NCI-H774 (cell line): ENCODE data around the gene PBX2.
"Not testable (repeated sequence)": the region's sequence is repeated elsewhere in the genome, so short reads cannot be mapped to it uniquely, and the experiment has no call there.

Experiments
- DNase-seq: peaks from one replicate; lab custom pipeline; 2025; lab: John Stamatoyannopoulos, UW

The PBX2 gene

GRCh38 chr6:32187725-32188380, 2.1 kb downstream of the PBX2 start:
- DNase-seq: not testable (repeated sequence)

DNA sequence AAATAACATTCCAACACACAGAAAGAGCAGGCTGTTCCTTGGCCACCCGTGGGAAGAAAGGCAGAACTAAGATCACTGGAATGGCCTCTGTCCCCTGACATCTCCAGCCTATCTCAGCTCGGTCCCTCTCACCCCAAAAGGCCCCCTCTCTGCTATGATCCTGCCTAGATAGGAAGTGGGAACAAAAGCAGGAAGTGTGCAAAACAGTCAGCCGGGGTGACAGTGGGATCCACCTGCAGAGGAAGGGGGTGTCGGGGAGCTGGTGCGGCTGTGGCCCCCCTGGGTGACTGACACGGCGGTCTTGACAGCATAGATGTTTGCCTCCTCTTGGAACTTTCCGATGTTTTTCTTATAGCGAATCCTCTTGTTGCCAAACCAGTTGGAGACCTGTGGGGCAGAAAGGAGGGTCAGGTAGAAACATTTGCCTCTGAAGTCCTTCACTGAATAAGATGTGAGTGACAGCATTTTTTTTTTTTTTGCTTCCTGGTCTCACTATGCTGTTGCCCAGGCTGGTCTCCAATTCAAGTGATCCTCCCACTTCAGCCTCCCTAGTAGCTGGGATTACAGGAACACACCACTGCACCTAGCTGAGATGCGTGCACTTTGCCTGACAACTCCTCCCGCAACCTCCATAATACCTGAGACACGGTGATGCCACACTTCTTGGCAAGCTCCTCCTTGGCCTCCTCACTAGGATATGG, 2.8 kb downstream of the PBX2 start:
- no peak for DNase-seq

DNA sequence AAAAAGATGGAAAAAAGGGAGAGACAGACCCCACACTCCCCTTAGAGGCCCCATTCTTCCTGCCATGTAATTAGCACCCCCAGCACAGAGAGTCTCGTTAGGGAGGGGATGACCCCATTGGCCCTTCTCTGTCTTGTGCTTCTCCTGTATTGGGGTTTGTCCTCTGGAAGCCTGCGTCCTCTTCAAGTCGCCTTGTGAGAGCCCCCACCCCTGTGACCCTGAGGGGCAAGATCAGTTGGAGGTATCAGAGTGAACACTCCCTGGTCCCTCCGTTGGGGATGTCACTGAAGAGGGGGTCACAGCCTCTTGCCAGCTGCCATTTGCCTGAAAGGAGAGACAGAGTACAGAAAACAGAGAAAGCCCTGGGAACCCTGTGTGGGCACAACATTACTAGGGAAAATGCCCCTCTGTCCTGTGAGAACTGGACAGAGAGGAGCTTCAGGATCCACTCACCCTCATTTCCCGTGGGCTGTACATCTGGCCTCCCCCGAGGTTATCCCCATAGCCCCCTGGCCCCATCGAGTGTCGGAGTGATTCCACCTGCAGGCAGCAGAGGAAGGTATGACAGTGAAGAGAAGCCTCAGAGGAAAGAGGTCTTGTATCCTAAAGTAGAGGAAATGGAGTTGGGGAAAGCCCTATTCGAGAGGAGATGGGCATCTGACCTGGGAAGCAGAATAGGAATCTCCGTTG, 3.7 kb downstream of the PBX2 start:
- DNase-seq: not testable (repeated sequence)

DNA sequence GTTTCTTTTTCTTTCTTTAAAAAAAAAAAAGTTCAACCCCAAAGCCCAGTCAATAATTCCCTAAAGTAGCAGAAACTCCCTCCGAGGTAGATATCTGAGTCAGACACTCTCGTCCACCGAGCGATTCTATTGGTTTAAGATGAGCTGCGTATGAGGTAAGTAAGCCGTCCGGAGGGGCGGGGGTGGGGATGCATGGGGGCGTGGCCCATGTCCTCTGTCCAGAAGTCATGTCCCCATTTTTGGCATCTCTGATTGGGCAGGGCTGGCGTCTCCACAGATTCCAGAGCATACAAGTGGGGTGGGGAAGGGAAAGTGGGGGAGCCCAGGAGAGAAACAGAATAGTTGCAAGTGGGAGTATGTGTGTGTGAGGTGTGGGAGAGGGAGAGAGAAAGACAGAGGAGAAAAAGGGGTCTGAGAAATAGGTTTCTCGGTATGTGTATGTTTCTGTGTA, 4.3 kb downstream of the PBX2 start:
- not testable (repeated sequence) for DNase-seq

DNA sequence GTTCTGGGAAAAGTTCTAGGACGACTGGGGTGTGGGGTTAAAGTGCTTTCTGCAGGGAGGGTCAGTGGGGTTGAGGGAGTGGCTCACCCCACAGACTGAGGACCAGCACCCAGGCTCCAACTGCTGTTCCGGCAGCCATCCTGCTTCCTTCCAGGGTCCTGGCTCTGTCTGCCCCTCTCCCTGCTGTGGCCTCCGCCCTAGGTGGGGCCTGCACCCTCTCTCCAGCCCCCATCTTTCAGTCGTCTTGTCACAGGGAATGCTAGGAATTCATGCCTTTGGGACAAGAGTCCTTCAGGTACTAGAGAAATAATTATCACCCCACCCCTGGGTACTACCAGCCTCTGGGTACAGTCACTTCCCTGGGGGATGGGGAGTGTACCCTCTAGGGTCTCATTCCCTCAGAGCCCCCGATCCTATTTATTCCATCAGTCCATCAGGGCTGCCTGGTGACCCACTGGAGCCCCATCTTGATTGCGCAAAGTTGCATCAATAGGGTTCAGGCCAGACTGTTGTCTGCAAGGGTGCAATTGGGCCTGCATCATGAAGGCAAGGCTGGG, 5.8 kb downstream of the PBX2 start, which contains the start of gene AGER:
Gene AGER, minus strand, starts transcription at position 170 of the 557 bp plus-strand sequence. Its CDS starts 31 bp downstream, at position 139.
- DNase-seq: no peak

GRCh38 chr6:32183483-32184083, 6.4 kb downstream of the PBX2 start:
- DNase-seq: no peak

DNA sequence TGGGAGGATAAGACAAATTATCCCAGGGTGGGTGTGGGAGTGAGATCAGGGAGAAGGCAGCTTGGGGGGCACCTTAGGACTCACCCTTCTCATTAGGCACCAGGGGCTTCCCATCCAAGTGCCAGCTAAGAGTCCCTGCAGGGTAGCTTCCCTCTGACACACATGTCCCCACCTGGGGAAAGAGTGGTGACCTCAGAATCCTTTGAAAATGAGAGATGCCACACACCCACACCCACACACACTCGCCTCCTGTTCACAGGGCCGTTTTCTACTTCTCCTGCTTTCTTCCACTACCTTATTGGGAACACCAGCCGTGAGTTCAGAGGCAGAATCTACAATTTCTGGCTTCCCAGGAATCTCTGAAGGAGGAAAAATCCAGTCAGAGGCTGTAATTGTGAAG, 7.0 kb downstream of the PBX2 start:
- DNase-seq: no peak

DNA sequence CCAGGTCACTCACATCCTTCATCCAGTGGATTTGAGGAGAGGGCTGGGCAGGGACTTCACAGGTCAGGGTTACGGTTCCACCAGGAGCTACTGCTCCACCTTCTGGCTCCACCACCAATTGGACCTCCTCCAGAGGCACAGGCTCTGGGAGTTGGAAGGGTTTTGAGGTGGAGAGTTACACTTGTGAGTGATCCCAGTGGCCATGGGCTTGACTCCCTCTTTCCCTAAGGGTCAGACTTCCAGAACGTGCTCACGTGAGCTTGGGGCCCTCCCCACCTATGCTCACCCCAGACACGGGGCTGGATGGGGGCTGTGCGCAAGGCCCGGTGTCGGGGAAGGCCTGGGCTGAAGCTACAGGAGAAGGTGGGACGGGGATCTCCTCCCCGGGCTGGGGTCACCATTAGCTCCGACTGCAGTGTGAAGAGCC, 7.4 kb downstream of the PBX2 start:
- no peak for DNase-seq

DNA sequence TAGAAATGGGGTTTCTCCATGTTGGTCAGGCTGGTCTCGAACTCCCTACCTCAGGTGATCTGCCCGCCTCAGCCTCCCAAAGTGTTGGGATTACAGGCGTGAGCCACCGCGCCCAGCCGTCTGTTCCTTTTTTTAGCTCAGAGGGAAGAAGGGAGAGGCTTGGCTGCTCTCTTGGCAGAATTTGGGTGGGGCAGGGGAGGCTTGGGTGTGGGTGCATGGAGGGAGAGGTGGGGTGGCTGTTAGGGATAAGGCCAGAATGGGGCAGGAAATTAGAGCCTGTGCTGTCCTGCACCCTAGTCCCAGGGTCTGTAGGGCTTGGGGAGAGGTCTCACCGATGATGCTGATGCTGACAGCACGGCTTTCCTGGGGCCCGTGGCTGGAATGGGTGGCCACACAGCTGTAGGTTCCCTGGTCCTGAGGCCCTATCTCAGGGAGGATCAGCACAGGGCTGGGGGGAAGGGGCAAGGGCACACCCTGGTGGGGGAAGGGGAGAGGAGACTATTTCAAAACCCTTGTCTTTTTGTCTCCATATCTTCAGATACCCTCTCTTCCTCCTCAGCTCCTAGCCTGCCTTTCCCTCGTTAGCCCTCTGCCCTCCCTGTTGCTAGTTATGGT, 8.0 kb downstream of the PBX2 start:
- no peak for DNase-seq

GRCh38 chr6:32181148-32181702, 8.8 kb downstream of the PBX2 start:
- DNase-seq: no peak

GRCh38 chr6:32179766-32180405, 10.1 kb downstream of the PBX2 start:
- no peak for DNase-seq

- no peak for DNase-seq
Observed at GRCh38 chr6:32178547-32179440, 11.2 kb downstream of the PBX2 start.

GRCh38 chr6:32177788-32178546, 12.0 kb downstream of the PBX2 start, which contains the start of gene RNF5:
Gene RNF5 (plus strand): TSS chr6:32178405. CDS start chr6:32178512, 107 bp downstream.
- peak; percentile 99 for DNase-seq

- peak; percentile 71 for DNase-seq
Observed at GRCh38 chr6:32177183-32177787, 12.7 kb downstream of the PBX2 start.

DNA sequence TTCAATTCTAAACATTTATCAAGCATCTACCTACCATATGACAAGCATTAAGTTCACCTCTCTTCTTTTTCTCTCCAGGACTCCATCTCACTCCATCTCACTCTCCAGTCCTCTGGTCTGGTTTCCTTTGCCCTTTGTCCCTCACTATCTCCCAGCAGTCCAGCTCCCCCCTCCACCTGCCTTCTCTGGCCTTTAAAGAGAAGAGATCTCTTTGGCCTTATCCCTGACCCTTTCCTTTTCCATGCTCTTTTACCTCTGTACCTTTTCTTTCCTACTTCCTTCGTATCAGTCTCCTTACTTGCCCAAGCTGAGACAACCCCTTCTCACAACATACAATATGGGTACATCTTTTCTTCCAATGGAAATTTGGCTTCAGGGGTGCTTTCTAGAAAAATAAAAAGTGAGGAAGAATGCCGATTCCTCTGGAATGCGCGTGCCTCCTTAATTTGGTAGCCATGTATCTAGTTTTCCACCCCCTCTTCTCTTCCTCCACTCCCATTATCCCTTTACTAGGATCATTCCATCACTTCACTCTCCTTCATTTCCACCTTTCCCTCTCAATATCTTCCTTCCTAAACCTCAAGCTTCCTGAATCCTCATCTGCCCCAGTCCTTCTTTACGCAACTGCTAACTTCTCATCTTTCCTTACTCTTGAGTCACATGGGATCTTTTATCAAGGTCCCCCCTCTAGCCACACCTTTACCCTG, 13.4 kb downstream of the PBX2 start:
- DNase-seq: no peak

DNA sequence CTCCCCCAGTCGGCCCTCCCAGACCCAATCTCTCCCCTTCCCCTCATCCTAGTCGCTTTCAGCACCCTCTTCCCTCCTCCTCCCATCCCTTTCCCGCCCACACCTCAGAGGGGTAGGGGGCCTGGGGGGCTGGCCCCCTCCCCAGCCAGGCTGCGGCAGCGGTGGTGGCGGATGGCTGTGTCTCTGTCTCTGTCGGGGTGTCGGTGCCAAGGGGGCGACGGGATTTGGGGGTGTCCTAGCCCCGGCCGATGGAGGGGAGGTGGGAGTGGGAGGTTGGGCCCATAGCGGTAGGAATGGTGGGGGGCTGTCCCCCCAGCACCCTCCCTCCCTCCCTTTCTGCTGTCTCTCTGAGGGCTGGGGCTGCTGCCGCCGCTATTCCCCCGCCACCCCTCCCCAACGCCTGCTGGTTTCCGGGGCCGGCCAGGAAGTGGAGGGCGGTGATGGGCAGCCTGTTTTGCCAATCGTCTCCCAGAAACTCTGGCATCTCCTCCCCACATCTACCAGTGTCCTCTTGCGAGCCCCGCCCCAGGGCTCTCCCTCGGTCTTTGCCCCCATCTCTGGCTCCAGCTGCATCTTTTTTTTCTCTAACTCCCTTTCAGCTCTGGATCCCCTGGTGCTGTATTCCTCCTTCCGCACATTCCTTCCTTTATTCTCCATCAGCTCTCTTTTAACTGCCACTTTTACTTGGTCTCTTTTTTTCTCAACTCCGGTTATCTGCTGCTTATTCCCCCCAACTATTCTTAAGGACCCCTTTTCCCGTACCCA, 14.1 kb downstream of the PBX2 start, which contains the start of gene AGPAT1:
Gene AGPAT1, minus strand, starts transcription at position 374 of the 765 bp plus-strand sequence. CDS start 4,588 bp downstream, outside the sequence.
- DNase-seq: peak; percentile 91

- no peak for DNase-seq
Observed at GRCh38 chr6:32175322-32175710, 14.7 kb downstream of the PBX2 start.
